HL-60 (cell line): ENCODE results near the gene HOXB3.

Experiments
- DNase-seq, 2 experiments: peaks; one replicate each; pipeline ENCODE4 v3.0.0-alpha.2; 2010 to 2020; ENCODE audit warnings: low read depth in 1 of 2, low spot score in 1 of 2
- H3K27ac ChIP-seq: fragments of 250-450 bp; sonication (Bioruptor Pico); replicated peaks from 2 replicates; pipeline ENCODE4 v1.5.1; 2020; ENCODE audit warnings: mild to moderate bottlenecking, moderate library complexity
- H3K27me3 ChIP-seq: fragments of 250-450 bp; sonication (Bioruptor Pico); 2 replicates; pipeline ENCODE4 v1.5.1; 2021; ENCODE audit warnings: mild to moderate bottlenecking, moderate library complexity; ENCODE audit not compliant: insufficient read depth, poor library complexity, severe bottlenecking
- H3K4me3 ChIP-seq: replicated peaks from 2 replicates; pipeline ENCODE4 v1.5.1; 2011; ENCODE audit warnings: mild to moderate bottlenecking, control low read depth, low read length; ENCODE audit not compliant: insufficient read depth
- GABPA ChIP-seq: IDR thresholded peaks from 2 replicates; pipeline ENCODE4 v1.6.1; 2012; ENCODE audit warnings: low read depth
- POLR2AphosphoS5 ChIP-seq: IDR thresholded peaks from 2 replicates; pipeline ENCODE4 v1.6.1; 2012; ENCODE audit warnings: low read depth
- REST ChIP-seq: IDR thresholded peaks from 2 replicates; pipeline ENCODE4 v1.6.1; 2012; ENCODE audit warnings: low read depth; ENCODE audit not compliant: insufficient replicate concordance
- SPI1 ChIP-seq: IDR thresholded peaks from 2 replicates; pipeline ENCODE4 v1.6.1; 2012; ENCODE audit warnings: low read depth, mild to moderate bottlenecking, borderline replicate concordance
- TF ChIP-seq, protein P1 (sequence below): IDR thresholded peaks from one replicate; pipeline ENCODE4 v1.5.1; 2011; ENCODE audit warnings: low read length, control low read depth, inconsistent platforms; ENCODE audit not compliant: insufficient read depth

Gene HOXB3

GRCh38 chr17:48530887-48531272, 59.2 kb downstream of the HOXB3 start, which contains the start of gene HOXB1:
HOXB1 (minus strand) TSS chr17:48531011; CDS start chr17:48530904, 107 bp downstream.
- DNase-seq, result no peak
- Histone ChIP-seq H3K27me3 (peaks cover 18% of the 10 kb centered on the region), H3K4me3 (no peak within 1 kb of the TSS), H3K27ac (no peak within 1 kb of the TSS)
- no peak for TF ChIP-seq REST
- TF ChIP-seq, protein P1, sequence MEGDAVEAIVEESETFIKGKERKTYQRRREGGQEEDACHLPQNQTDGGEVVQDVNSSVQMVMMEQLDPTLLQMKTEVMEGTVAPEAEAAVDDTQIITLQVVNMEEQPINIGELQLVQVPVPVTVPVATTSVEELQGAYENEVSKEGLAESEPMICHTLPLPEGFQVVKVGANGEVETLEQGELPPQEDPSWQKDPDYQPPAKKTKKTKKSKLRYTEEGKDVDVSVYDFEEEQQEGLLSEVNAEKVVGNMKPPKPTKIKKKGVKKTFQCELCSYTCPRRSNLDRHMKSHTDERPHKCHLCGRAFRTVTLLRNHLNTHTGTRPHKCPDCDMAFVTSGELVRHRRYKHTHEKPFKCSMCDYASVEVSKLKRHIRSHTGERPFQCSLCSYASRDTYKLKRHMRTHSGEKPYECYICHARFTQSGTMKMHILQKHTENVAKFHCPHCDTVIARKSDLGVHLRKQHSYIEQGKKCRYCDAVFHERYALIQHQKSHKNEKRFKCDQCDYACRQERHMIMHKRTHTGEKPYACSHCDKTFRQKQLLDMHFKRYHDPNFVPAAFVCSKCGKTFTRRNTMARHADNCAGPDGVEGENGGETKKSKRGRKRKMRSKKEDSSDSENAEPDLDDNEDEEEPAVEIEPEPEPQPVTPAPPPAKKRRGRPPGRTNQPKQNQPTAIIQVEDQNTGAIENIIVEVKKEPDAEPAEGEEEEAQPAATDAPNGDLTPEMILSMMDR, result no peak
- TF ChIP-seq GABPA, result no peak
- no peak for TF ChIP-seq POLR2AphosphoS5
- TF ChIP-seq SPI1, result no peak

- TF ChIP-seq POLR2AphosphoS5, result no peak
- TF ChIP-seq, protein P1, result no peak
- no peak for TF ChIP-seq SPI1
- TF ChIP-seq GABPA, result no peak
- no peak for TF ChIP-seq REST
- Histone ChIP-seq H3K27ac (no peak overlapping the region), H3K27me3 (peaks cover 20% of the 10 kb centered on the region), H3K4me3 (no peak overlapping the region)
- no peak for DNase-seq
Measured at GRCh38 chr17:48530208-48530886, 59.7 kb downstream of the HOXB3 start.

GRCh38 chr17:48529683-48530009, 60.4 kb downstream of the HOXB3 start:
- TF ChIP-seq GABPA, result no peak
- TF ChIP-seq, protein P1, result no peak
- no peak for TF ChIP-seq POLR2AphosphoS5
- no peak for TF ChIP-seq REST
- TF ChIP-seq SPI1, result no peak
- DNase-seq, result no peak
- peaks cover 27% of the 10 kb centered on the region for H3K27me3 ChIP-seq
- no peak overlapping the region for H3K27ac ChIP-seq
- no peak overlapping the region for H3K4me3 ChIP-seq
